B cell (primary cell): ENCODE results near the gene CEP78. TPM values are rescaled to one million over a fixed set of nuclear protein-coding genes. Genes with fewer than 3 reads are reported as not detected.

ENCODE experiments used
- ATAC-seq: fragments of 200-7000 bp; cut with Tn5 transposase; one replicate; pipeline ENCODE4 v1.10.0; 2021; ENCODE audit warnings: low read depth, mild to moderate bottlenecking, moderate number of reproducible peaks, moderate library complexity
- CTCF ChIA-PET: fragments of 350-600 bp; sonication (Branson Sonifier 250); formaldehyde crosslinking; loops from one replicate; lab custom pipeline; 2021; ENCODE audit warnings: antibody characterized with exemption, inconsistent platforms; lab: Charles Lee
- POLR2A ChIA-PET: fragments of 350-600 bp; sonication (Branson Sonifier 250); formaldehyde crosslinking; loops from one replicate; lab custom pipeline; 2021; ENCODE audit warnings: antibody characterized with exemption; lab: Charles Lee
- DNase-seq: peaks from one replicate; pipeline ENCODE4 v3.0.0; 2013
- H2AFZ ChIP-seq: 2 replicates; pipeline ENCODE4 v1.6.1; 2012; ENCODE audit warnings: mild to moderate bottlenecking, low read depth, low read length; ENCODE audit not compliant: insufficient read depth, poor library complexity, severe bottlenecking
- H3K27ac ChIP-seq, 2 donors: 1 replicate in 1 of 2; 2 replicates in 1 of 2; pipeline ENCODE4 v1.5.1; 2012 to 2013; ENCODE audit warnings: low read length in 2 of 2, mild to moderate bottlenecking in 2 of 2, moderate library complexity in 1 of 2
- H3K27me3 ChIP-seq, 4 experiments: fragments of 200-600 bp in 1 of 4; sonication (generic) in 1 of 4; replicated peaks in 1 of 4; 1 replicate in 2 of 4; 2 replicates in 2 of 4; pipeline versions ENCODE4 v1.6.1 to v1.7.0; 2013 to 2016; ENCODE audit warnings: low read length in 3 of 4, mild to moderate bottlenecking in 2 of 4, mixed read lengths in 1 of 4, moderate library complexity in 1 of 4; ENCODE audit not compliant: insufficient read depth in 4 of 4, control insufficient read depth in 3 of 4; ENCODE audit errors: control extremely low read depth in 1 of 4
- H3K36me3 ChIP-seq, 2 experiments: replicated peaks in 1 of 2; 1 replicate in 1 of 2; 2 replicates in 1 of 2; pipeline versions ENCODE4 v1.6.1 to v1.7.1; 2013; ENCODE audit warnings: low read length in 1 of 2; ENCODE audit not compliant: insufficient read depth in 2 of 2, control insufficient read depth in 1 of 2; ENCODE audit errors: control extremely low read depth in 1 of 2, extremely low read depth in 1 of 2
- H3K4me1 ChIP-seq, 2 donors: fragments of 200-600 bp in 1 of 2; sonication (generic) in 1 of 2; 1 replicate in 1 of 2; 2 replicates in 1 of 2; pipeline versions ENCODE4 v1.5.1 to v1.6.1; 2013 to 2017; ENCODE audit warnings: low read length in 2 of 2; ENCODE audit not compliant: control insufficient read depth in 2 of 2, insufficient read depth in 2 of 2
- H3K4me2 ChIP-seq: replicated peaks from 2 replicates; pipeline ENCODE3; 2012; ENCODE audit warnings: mild to moderate bottlenecking, low read depth, low read length; ENCODE audit not compliant: poor library complexity, severe bottlenecking
- H3K4me3 ChIP-seq, 5 experiments: fragments of 200-600 bp in 1 of 5; sonication (generic) in 1 of 5; 1 replicate in 3 of 5; 2 replicates in 2 of 5; pipeline versions ENCODE4 v1.5.1 to v1.7.0; 2011 to 2016; ENCODE audit warnings: low read length in 4 of 5, mild to moderate bottlenecking in 4 of 5, low read depth in 2 of 5, control low read depth in 1 of 5, moderate library complexity in 1 of 5; ENCODE audit not compliant: insufficient read depth in 1 of 5; ENCODE audit errors: control extremely low read depth in 1 of 5, extremely low read depth in 1 of 5
- H3K79me2 ChIP-seq: fragments of 200-600 bp; sonication (generic); one replicate; pipeline ENCODE4 v1.6.0; 2016; ENCODE audit warnings: low read length; ENCODE audit not compliant: control insufficient read depth, insufficient read depth
- H3K9ac ChIP-seq: fragments of 200-600 bp; sonication (generic); 2 replicates; pipeline ENCODE4 v1.6.1; 2017; ENCODE audit warnings: mild to moderate bottlenecking, low read length, moderate library complexity
- H3K9me3 ChIP-seq, 3 donors: one replicate each; pipeline versions ENCODE4 v1.6.1 to v1.7.1; 2013; ENCODE audit warnings: low read length in 2 of 3; ENCODE audit not compliant: control insufficient read depth in 2 of 3, insufficient read depth in 1 of 3; ENCODE audit errors: control extremely low read depth in 1 of 3
- H4K20me1 ChIP-seq: 2 replicates; pipeline ENCODE4 v1.6.0; 2012; ENCODE audit warnings: mild to moderate bottlenecking, low read length; ENCODE audit not compliant: insufficient read depth, control insufficient read depth, poor library complexity, severe bottlenecking
- H3K27ac Mint-ChIP-seq: one replicate; pipeline ENCODE4 v1.8.0; 2021; ENCODE audit warnings: mixed read lengths
- H3K27me3 Mint-ChIP-seq: one replicate; pipeline ENCODE4 v1.8.0; 2021; ENCODE audit warnings: mixed read lengths
- H3K4me1 Mint-ChIP-seq: one replicate; pipeline ENCODE4 v1.8.0; 2021; ENCODE audit warnings: mixed read lengths
- H3K4me3 Mint-ChIP-seq: one replicate; pipeline ENCODE4 v1.8.0; 2021; ENCODE audit warnings: mixed read lengths
- H3K9me3 Mint-ChIP-seq: one replicate; pipeline ENCODE4 v1.8.0; 2022; ENCODE audit warnings: mixed read lengths; ENCODE audit not compliant: insufficient read depth
- CTCF ChIP-seq: fragments of 200-600 bp; IDR thresholded peaks from one replicate; pipeline ENCODE4 v1.8.0; 2022; ENCODE audit warnings: antibody characterized with exemption, mild to moderate bottlenecking
- EZH2 ChIP-seq: IDR thresholded peaks from 2 replicates; pipeline ENCODE4 v1.6.1; 2012; ENCODE audit warnings: borderline replicate concordance, low read depth, mild to moderate bottlenecking, moderate library complexity, low read length; ENCODE audit not compliant: insufficient read depth, poor library complexity, severe bottlenecking
- WGBS: methylation state at CpG from one replicate; pipeline ENCODE4 v1.1.5; 2013; ENCODE audit warnings: missing lambda C conversion rate; ENCODE audit not compliant: insufficient coverage; 5-methylcytosine and 5-hydroxymethylcytosine counted together
- intact Hi-C: fragments of 100-400 bp; cut with micrococcal nuclease; formaldehyde crosslinking; loops from one replicate; pipeline ENCODE4 v1.10.0; 2022
- polyA plus RNA-seq: library from polyadenylated mRNA; depleted of rRNA; stranded (reverse); fragments of >200 nt; gene quantifications from 2 replicates; pipeline ENCODE4 v1.2.3, GENCODE V29; 2012
- total RNA-seq, 2 donors: library from RNA; stranded (reverse); fragments of 120-200 nt in 1 of 2; gene quantifications; 1 replicate in 1 of 2; 2 replicates in 1 of 2; pipeline versions ENCODE4 v1.2.3 to v1.2.4, GENCODE V29; 2013 to 2022

CEP78 gene
- total and polyA plus RNA-seq, 2 donors (not counting 1 experiment from before 2014, with no cell fraction given) = 7.2 to 28.8 TPM

- DNase-seq (peak; percentile 15), ATAC-seq (no peak)
- Histone ChIP-seq H3K4me2 (peak overlapping the region; percentile 95), H3K79me2 (no peaks in the 10 kb centered on the region), H2AFZ (peak overlapping the region; percentile 95), H3K36me3 (no peaks in the 10 kb centered on the region), H3K27me3 (peaks cover 0 to 17% (median 6%) of the 10 kb centered on the region in 4 experiments), H3K4me1 (peaks cover 17 to 26% of the 10 kb centered on the region in 2 donors), H3K9me3 (peaks cover 0 to 4% (median 0%) of the 10 kb centered on the region in 3 donors), H3K27ac (no peak overlapping the region), H4K20me1 (no peaks in the 10 kb centered on the region), H3K9ac (peak overlapping the region; percentile 71), H3K4me3 (peak overlapping the region in 4 of 5 experiments; percentile 67 to 77 (median 70))
- ChIA-PET CTCF (no interaction called here), POLR2A (no interaction called here)
- no peak overlapping the region for H3K27ac Mint-ChIP-seq
- TF ChIP-seq EZH2 (no peak), CTCF (no peak)
- peaks cover 18% of the 10 kb centered on the region for H3K4me1 Mint-ChIP-seq
- no peaks in the 10 kb centered on the region for H3K27me3 Mint-ChIP-seq
- WGBS = 7% methylated on average over 4 of the region's 16 CpGs
- H3K4me3 Mint-ChIP-seq = peak overlapping the region; percentile 87
- intact Hi-C loops = loop anchor here (5.0 to 10.0 kb wide), 3 partner anchors 1123 to 1903 kb away; partner anchors contain the start of genes RFK, TLE4 and VPS13A
- H3K9me3 Mint-ChIP-seq = no peaks in the 10 kb centered on the region
Observed at GRCh38 chr9:78298046-78298765, 62.3 kb downstream of the CEP78 start.

DNA sequence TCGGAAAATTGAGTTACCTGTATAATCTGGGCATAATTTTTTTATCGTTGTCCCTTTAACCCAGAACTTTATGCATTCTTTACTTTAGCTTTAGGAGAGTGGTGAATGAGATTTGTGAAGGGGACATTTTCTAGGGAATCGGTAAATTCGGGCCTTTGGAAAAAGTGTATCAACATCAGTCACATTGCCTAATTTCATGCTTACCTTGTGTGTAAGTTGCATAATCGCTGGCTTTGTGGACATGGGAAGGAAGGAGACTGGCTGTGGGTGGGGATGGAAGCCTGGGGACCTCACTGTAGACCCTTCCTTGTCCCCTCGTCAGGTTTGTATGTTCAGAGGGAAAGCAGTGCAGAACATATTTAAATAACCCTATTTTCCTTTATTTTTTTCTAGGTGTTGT is 64.3 kb downstream of the CEP78 start:
- intact Hi-C loops = no loop called here
- Histone ChIP-seq H3K27me3 (peaks cover 0 to 17% (median 6%) of the 10 kb centered on the region in 4 experiments), H3K79me2 (no peaks in the 10 kb centered on the region), H3K4me2 (no peak overlapping the region), H3K36me3 (no peaks in the 10 kb centered on the region), H3K4me3 (no peak overlapping the region), H3K27ac (no peak overlapping the region), H4K20me1 (no peaks in the 10 kb centered on the region), H2AFZ (no peak overlapping the region), H3K4me1 (peaks cover 17 to 26% of the 10 kb centered on the region in 2 donors), H3K9ac (no peak overlapping the region), H3K9me3 (peaks cover 0 to 4% (median 0%) of the 10 kb centered on the region in 3 donors)
- WGBS = no CpG with 5 or more reads among the region's 6 CpGs
- no peaks in the 10 kb centered on the region for H3K27me3 Mint-ChIP-seq
- peaks cover 18% of the 10 kb centered on the region for H3K4me1 Mint-ChIP-seq
- ChIA-PET POLR2A (no interaction called here), CTCF (no interaction called here)
- ATAC-seq (no peak), DNase-seq (no peak)
- no peak overlapping the region for H3K4me3 Mint-ChIP-seq
- TF ChIP-seq CTCF = no peak
- no peak for TF ChIP-seq EZH2
- no peak overlapping the region for H3K27ac Mint-ChIP-seq
- H3K9me3 Mint-ChIP-seq = no peaks in the 10 kb centered on the region
